HK-2 (cell line): ENCODE results near the gene NRF1.

Experiments used
- DNase-seq: peaks from one replicate; pipeline ENCODE4 v3.0.0-alpha.2; 2018; ENCODE audit not compliant: unreplicated experiment

Gene NRF1

GRCh38 chr7:129680400-129680799, 68.9 kb downstream of the NRF1 start:
- no peak for DNase-seq

- DNase-seq = peak; percentile 19
These were observed 73.3 kb downstream of the NRF1 start for GRCh38 chr7:129684777-129685176.

GRCh38 chr7:129686063-129686462, 74.5 kb downstream of the NRF1 start:
- DNase-seq = no peak

- no peak for DNase-seq
These were observed 77.1 kb downstream of the NRF1 start for GRCh38 chr7:129688503-129689222.

GRCh38 chr7:129689995-129690581, 78.6 kb downstream of the NRF1 start:
- DNase-seq = no peak

GRCh38 chr7:129690701-129691100, 79.2 kb downstream of the NRF1 start:
- DNase-seq = no peak

- DNase-seq = no peak
These were observed 87.2 kb downstream of the NRF1 start for GRCh38 chr7:129698516-129699418.

- no peak for DNase-seq
These were observed 90.8 kb downstream of the NRF1 start for GRCh38 chr7:129702316-129702715.

- no peak for DNase-seq
These were observed 91.3 kb downstream of the NRF1 start for GRCh38 chr7:129702761-129703338.

- no peak for DNase-seq
These were observed 92.2 kb downstream of the NRF1 start for GRCh38 chr7:129703751-129704150.

- DNase-seq = no peak
These were observed 96.5 kb downstream of the NRF1 start for GRCh38 chr7:129707910-129708499.

GRCh38 chr7:129713544-129713943, 102.0 kb downstream of the NRF1 start:
- no peak for DNase-seq

GRCh38 chr7:129714514-129715063, 103.1 kb downstream of the NRF1 start:
- no peak for DNase-seq

- DNase-seq = no peak
These were observed 108.6 kb downstream of the NRF1 start for GRCh38 chr7:129719980-129720732.

GRCh38 chr7:129721068-129721467, 109.5 kb downstream of the NRF1 start:
- no peak for DNase-seq

- no peak for DNase-seq
These were observed 112.2 kb downstream of the NRF1 start for GRCh38 chr7:129723679-129724078.

GRCh38 chr7:129724796-129725195, 113.3 kb downstream of the NRF1 start:
- DNase-seq = no peak

- DNase-seq = no peak
These were observed 117.5 kb downstream of the NRF1 start for GRCh38 chr7:129728875-129729467.

GRCh38 chr7:129729511-129729910, 118.0 kb downstream of the NRF1 start:
- no peak for DNase-seq

- no peak for DNase-seq
These were observed 118.6 kb downstream of the NRF1 start for GRCh38 chr7:129730159-129730558.
